HG02943 (cell line): ENCODE results near the gene PSAP.
"Not testable (repeated sequence)": the region's sequence is repeated elsewhere in the genome, so short reads cannot be mapped to it uniquely, and the experiment has no call there.

ENCODE experiments used
- ATAC-seq: cut with Tn5 transposase; IDR thresholded peaks from one replicate; pipeline ENCODE4 v1.9.1; 2021; ENCODE audit warnings: mild to moderate bottlenecking, low read depth, moderate library complexity; ENCODE audit not compliant: unreplicated experiment

PSAP gene

DNA sequence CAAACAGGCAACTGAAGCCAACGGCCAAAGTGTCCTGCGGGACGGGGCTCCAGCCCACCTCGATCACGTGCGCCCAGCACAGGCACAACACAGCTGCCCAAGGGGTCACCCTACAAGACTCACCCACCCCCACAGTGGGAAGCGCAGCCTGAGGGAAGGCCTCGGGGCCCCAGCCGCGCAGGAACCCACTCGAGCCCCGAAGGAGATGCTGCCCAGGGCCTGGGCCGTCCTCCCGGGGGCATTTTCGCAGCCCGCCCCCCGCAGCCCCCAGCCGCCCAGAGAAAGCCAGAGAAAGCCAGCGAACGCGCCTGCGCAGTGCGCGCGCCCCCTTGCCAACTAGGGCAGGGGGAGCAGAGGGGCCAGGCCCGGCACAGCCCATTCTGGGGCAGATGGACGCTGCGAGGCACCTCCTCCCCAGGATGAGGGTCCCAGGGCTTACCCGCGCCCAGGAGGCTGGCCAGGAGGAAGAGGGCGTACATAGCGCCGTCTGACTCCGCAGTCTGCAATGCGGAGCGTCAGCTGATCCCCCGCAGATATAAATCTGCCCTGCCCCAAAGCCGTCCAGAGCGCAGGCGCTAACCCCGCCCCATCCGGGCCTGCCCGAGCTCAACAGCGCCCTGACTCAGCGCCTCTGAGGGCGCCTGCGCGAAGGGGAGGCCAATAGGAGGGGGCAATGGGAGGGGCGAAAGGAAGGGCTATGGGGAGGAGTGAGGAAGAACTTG is at the start of gene PSAP:
PSAP (minus strand) TSS at position 509 of the 722 bp plus-strand sequence; CDS start at position 479, 30 bp downstream.
- ATAC-seq: peak; percentile 90

GRCh38 chr10:71900441-71901180 is 49.6 kb upstream of the PSAP start:
- ATAC-seq: no peak

DNA sequence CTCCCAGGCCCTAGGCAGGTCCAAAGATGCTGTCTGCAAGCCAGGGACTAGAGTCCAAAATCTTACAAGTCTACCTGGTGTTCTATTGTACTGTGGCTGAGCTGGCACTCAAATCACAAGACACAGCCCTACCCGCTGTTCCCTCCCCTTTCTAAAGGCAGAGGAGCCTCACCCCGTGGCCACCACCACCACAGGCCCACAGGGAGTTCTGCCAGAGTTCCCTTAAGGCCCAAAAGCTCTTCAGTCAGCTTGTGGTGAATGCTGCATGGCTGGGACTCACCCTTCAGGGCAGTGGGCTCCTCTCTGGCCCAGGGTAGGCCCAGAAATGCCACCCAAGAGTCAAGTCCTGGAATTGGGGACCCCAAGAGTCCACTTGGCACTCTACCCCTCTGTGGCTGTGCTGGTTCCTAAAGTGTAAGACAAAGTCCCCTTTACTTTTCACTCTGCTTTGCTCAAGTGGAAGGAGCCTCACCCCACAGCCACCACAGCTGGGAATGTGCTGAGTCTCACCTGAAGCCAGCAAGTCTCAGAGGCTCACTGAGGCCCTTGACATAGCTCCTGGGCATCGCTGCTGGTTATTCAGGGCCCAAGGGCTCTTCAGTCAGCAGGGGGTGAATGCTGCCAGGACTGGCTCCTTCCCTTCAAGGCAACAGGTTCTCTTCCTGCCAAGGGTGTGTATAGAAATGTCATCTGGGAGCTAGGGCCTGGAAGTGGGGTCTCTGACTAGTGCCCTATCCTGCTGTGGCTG is 48.8 kb upstream of the PSAP start:
- no peak for ATAC-seq

- ATAC-seq: not testable (repeated sequence)
These were observed 47.3 kb upstream of the PSAP start for GRCh38 chr10:71898346-71898745.

- ATAC-seq: no peak
These were observed 42.9 kb upstream of the PSAP start for GRCh38 chr10:71893920-71894319.

GRCh38 chr10:71893258-71893815 is 42.3 kb upstream of the PSAP start:
- ATAC-seq: no peak

DNA sequence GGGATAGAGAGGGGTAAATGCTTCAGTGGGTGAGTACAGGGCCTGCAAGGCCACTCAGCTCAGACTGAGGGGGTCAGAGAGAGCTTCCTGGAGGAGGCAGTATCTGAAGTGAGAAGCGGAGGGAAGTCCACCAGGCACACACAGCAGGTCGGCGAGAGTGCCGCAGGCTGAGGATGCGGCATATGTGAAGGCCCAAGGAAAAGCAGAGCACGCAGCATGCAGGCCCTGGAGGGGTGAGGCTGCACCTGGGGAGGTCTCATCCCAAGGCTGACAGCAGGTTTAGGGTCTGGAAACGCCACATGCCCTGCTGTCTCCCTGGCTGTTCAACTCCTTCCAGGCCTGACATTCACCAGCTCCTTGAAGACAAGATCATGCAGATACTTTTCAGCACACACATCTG is 40.4 kb upstream of the PSAP start:
- ATAC-seq: no peak

DNA sequence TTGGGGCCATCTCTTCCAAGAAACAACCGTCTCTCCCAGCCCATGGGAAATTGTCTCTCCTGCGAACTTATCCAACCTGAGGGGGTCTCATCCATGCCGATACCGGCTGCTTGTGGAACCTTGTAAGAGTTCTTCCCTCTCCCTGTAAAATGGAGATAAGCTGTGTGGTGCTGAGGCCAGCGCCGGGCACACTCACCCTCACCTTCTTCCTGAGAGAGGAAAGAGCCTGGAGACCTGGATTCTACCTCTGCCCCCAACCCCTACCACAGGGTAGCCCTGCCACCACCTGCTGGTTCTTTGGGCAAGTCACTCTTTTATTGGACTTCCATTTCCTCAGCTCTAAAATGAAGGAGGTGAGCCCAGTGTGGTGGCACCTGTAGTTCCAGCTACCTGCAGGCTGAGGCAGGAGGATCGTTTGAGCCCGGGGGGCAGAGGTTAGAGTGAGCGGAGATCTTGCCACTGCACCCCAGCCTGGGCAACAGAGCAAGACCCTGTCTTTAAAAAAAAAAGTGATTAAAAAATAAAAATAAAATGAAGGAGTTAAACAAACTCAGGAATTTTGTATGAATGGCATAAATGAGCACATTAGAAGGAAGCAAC is 38.4 kb upstream of the PSAP start:
- ATAC-seq: no peak

- ATAC-seq: peak; percentile 93
These were observed 37.8 kb upstream of the PSAP start for GRCh38 chr10:71888623-71889387.

DNA sequence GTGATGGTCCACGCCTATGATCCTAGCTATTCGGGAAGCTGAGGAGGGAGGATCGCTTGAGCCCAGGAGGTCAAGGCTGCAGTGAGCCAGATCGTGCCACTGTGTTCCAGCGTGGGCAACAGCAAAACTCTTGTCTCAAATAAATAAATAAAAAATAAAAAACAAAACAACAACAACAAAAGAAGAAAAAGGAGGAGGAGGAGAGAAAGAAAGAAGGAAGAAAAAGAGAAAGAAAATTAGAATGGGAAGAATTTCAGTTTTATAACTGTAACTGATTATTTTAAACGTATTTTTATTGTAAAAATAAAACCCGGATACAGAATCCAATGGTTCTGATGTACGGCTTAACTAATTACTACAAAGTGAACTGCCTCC is 37.2 kb upstream of the PSAP start:
- ATAC-seq: no peak

- no peak for ATAC-seq
These were observed 36.7 kb upstream of the PSAP start for GRCh38 chr10:71887743-71888142.

DNA sequence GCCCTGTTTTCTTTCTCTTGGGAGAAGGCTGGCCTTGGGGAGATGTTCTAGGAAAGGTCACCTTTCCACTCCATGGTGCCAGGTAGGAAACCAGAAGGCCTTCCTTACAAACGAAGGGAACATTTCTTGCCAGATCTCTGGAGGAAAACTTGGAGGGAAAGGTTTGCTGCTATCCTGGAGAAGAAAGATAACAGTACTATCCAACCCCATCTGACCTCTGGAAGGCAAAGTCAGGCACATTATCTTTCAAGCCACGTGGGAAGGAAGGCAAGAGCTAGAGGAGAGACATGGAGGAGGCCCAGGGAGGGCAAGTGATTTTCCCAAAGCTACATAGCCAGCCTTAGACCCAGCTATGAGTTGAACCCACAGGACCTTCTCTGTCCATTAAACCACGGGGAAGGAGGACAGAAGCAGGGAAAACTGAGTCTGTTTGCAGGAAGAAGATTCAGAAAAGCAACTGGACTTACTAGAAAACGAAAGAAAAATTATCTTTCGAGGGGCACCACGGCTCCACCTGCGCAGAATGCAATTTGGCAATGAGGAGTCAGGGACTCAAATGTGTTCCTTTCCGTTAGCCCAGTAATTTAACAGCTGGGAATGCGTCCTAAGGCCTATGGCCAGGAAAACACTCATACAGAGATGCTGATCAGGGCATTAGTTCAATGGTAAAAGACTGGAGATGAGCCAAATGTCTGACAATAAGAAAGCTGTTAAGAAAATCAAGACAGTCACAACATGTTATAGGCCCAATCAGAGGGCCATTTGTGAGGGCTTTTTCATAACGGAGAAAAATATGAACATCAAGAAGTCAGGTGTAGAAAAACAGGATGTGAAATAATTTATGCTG is 32.0 kb upstream of the PSAP start:
- no peak for ATAC-seq

GRCh38 chr10:71881647-71882355 is 30.8 kb upstream of the PSAP start:
- ATAC-seq: no peak

- ATAC-seq: not testable (repeated sequence)
These were observed 30.2 kb upstream of the PSAP start for GRCh38 chr10:71881307-71881624.

DNA sequence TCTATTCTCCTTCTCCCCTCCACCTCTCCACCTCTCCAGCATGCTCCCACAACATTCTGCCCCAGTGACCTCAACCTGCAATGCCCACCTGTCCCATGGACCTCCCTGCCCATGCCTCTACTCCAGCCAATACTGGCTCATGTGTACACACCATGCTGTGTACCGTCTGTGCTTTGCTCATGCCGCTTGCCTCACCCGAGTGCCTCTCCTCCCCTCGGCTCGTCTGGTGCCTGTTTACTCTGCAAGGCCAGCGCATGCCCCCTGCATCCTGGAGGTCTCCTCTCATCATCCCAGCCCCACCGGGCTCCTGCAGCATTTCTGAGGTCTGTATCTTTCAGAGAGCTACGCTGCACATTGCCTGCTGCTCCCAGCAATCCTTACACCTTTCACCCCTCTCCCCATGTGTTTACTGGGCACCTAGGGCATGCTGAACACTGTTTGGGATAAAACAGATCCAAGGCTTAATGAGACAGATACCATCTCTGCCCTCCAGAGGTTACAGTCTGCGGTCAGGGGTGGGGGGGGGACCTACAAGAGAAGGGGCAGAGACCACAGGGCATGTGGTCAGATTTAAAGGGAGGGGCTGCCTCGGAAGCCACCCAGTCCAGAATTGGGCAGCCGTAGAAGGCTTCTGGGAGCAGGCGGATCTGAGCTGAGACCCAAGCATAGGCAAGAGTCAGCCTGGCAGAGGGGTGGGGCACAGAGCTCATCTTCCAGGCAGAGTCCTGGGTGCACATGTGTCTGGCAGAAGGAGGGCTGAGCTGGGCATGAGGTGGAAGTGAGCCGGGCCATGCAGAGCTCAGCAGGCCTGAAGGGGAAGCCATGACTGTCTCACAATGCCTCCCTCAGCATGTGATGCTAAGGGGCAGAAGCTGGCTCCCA is 29.6 kb upstream of the PSAP start:
- ATAC-seq: no peak

DNA sequence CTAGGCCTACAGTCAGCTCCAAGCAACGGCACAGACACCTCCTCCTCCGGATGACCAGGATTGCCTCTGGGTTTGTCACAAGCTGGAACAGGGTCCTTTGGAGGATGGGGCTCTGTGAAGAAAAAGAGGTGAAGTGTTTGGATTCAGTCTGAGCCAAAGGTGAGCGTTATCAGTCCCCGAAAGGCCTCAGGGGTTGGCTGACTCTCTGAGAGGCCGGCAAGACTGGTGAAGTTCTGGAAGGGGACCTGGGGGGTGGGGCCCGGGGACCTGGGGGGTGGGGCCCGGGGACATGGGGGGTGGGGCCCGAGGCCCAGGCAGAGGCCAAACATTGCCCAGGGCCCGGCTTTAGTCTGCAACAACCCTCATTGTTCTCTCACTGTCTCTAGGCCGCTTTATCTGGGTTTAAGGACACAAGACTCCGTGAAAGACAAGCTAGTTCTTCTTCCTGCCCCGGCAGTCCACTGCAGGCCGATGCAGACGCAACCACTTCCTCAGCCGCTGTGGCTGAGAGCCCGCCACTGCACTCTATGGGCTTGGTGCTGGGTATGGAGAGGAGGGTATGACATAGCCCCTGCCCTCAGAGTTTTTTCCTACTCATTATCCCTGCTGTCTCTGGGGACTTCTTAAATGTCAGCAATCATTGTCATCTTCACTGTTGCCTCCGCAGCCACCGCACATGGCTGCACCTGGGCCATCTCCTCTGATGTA is 27.4 kb upstream of the PSAP start:
- ATAC-seq: no peak

GRCh38 chr10:71877821-71878220 is 26.8 kb upstream of the PSAP start:
- ATAC-seq: no peak
